Measurements from ENCODE around the gene PPIF.
"Not testable (repeated sequence)": the region's sequence is repeated elsewhere in the genome, so short reads cannot be mapped to it uniquely, and the experiment has no call there.

- not testable (repeated sequence) for TF ChIP-seq POLR2A, CTCF (IDR thresholded peaks at IDR 0.05)
Observed at GRCh38 chr10:79332610-79333315, 14.5 kb upstream of the PPIF start.
